Measurements from ENCODE around the gene NTNG2.

The NTNG2 gene

GRCh38 chr9:132175431-132175830 is 13.6 kb downstream of the NTNG2 start:
- DNase-seq: no peak

GRCh38 chr9:132176338-132176737 is 14.5 kb downstream of the NTNG2 start:
- no peak for DNase-seq

DNA sequence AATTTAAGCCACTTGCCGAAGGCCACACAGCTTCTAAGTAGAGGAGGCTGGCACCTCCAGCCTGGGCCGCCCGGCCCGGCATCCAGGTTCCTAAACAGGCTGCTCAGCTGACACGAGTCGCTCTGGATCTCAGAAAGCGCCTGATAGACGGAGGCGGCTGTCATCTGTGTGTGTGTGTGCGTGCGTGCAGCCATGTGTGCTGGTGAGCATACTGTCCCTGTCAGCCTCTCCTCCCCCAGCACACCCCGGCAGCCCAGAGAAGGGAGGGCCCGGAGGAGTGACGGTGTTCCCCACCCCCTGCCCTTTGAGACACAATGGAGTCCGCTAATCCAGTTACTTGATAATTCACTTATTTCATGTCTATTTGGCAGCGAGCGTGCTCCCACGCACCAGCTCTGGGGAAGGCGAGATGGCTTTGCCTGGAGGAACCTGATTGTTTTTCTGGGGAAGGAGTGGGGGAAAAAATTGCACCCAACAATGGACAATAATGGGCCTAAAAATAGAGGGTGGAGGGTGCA is 20.0 kb downstream of the NTNG2 start:
- DNase-seq: peak; percentile 66 to 72

GRCh38 chr9:132182314-132183091 is 20.6 kb downstream of the NTNG2 start:
- DNase-seq: peak; percentile 50

GRCh38 chr9:132183134-132183533 is 21.3 kb downstream of the NTNG2 start:
- DNase-seq: no peak

DNA sequence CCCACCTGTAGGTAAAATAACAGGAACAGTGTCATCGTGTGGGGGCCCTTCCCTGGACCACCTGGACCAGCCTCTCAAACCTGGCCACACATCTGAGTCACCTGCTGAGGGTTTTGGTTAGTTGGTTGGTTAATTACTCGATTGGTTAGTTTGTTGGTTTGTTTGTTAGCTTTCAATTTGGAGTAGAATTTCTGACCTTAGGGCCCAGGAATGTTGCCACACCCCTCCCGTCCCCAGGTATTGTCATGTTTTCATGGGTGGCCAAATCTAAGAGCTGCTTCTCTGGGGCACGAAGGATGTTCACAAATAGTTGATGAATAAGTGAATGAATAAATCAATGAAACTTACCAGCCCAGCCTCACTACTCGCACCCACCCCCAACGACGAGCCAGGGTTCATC is 21.9 kb downstream of the NTNG2 start:
- DNase-seq: no peak

DNA sequence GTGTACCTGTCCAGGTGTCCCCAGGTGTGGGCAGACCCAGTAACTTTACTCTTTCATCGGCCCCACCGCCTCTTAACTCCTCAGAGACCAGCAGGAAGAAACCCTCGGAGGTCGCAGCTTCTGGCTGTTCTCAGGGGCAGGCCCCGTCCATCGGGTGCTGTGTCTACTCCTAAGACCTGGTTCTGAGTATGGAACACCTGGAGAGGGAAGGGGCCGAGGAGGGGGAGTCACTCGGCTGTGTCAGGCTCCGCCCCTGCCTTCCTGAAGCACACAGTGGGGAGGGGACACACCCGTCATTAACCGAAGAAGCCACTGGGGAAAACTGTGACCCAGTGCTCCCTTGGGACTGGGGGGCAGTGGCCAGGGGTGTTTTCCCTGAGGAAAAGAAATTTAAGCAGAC is 22.3 kb downstream of the NTNG2 start:
- DNase-seq: no peak

GRCh38 chr9:132185073-132186009 is 23.5 kb downstream of the NTNG2 start:
- DNase-seq: no peak

GRCh38 chr9:132187121-132187620 is 25.3 kb downstream of the NTNG2 start:
- DNase-seq: no peak

- DNase-seq: no peak
Measured at GRCh38 chr9:132190966-132191365, 29.1 kb downstream of the NTNG2 start.

DNA sequence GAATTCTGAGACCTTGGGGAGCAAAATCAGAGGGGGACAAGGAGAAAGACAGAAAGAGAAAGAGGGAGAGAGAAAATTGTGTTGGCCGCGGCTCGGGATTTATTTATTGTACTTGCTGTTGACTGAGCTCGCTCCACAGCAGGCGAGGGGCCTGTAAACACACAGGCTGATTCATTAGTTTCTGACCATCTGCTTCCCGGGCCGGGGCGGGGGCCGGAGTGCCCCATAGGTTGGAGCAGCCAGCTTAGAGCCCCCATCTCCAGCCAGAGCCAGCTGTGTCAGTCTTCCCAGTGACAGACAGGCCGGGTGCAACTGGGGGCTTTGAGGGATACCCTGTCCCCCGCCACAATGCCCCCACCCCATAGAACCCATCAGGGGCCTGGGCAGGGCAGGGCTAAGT is 30.9 kb downstream of the NTNG2 start:
- peak; percentile 61 to 75 for DNase-seq

GRCh38 chr9:132193227-132194124 is 31.6 kb downstream of the NTNG2 start:
- peak in 1 of 2 donors; percentile 17 for DNase-seq

- no peak for DNase-seq
Measured at GRCh38 chr9:132194508-132194907, 32.6 kb downstream of the NTNG2 start.

- DNase-seq: no peak
Measured at GRCh38 chr9:132197315-132197714, 35.5 kb downstream of the NTNG2 start.

DNA sequence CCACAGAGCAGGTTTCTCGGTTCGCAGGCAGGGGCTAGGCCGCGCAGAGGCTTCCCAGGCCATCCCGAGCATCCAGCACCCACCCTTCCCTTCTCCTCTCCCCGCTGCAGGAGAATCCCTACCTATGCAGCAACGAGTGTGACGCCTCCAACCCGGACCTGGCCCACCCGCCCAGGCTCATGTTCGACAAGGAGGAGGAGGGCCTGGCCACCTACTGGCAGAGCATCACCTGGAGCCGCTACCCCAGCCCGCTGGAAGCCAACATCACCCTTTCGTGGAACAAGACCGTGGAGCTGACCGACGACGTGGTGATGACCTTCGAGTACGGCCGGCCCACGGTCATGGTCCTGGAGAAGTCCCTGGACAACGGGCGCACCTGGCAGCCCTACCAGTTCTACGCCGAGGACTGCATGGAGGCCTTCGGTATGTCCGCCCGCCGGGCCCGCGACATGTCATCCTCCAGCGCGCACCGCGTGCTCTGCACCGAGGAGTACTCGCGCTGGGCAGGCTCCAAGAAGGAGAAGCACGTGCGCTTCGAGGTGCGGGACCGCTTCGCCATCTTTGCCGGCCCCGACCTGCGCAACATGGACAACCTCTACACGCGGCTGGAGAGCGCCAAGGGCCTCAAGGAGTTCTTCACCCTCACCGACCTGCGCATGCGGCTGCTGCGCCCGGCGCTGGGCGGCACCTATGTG is 36.1 kb downstream of the NTNG2 start:
- no peak for DNase-seq

DNA sequence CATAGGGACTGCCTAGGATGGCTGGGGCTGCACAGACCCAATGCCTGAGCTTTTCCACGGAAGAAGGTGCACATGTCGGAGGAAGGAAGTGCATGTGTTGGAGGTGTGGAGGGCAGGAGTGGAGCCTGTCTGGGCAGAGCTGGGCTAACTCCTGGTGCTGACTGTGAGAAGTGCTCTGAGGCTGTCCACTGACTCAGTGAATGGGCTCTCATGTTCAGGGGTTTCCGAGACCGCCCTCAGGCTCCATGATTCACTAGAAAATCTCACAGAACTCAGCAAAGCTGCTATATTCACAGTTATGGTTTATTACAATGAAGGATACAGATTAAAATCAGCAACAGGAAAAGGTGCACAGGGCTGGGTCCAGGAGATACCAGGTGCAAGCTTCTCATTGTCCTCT is 37.2 kb downstream of the NTNG2 start:
- DNase-seq: no peak

DNA sequence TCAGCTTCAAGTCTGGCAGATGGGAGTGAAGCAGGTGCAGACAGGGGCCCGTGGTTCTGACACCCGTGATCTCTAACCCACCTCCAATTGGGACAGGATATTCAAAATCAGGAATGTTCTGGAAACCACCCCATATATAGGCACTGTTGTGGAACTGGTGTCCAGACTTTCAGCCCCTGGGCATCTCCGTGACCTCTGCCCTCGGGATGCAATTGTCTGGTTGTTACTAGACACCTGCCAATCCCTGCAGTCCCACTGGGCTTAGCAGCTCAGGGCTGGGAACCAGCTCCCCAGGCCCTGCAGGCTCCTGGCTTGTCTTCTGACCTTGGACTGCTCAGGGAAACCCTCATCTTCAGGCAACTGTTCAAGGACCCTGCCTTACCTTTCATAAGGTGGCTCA is 38.8 kb downstream of the NTNG2 start:
- no peak for DNase-seq

DNA sequence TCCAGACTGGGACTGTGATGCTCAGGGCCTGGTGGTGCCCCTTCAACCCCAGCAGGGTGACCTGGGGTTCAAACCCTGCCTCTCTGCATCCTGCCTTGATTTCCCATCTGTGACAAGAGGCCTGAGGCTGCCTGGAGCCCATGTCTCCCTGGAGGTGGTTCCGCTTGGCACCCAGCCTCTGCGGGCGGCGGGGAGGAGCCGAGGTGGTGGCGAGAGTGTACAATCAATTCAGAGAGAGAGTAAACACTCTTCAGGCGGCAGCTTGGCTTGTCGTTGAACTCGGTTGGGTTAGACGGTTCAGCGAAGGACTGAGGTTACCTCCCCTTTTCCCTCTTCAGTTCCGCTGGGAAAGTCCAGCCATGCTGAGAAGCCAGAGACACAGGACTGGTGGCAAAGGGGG is 39.3 kb downstream of the NTNG2 start:
- no peak for DNase-seq

GRCh38 chr9:132201780-132202703 is 40.2 kb downstream of the NTNG2 start:
- no peak for DNase-seq

- DNase-seq: no peak
Measured at GRCh38 chr9:132204883-132205282, 43.0 kb downstream of the NTNG2 start.

DNA sequence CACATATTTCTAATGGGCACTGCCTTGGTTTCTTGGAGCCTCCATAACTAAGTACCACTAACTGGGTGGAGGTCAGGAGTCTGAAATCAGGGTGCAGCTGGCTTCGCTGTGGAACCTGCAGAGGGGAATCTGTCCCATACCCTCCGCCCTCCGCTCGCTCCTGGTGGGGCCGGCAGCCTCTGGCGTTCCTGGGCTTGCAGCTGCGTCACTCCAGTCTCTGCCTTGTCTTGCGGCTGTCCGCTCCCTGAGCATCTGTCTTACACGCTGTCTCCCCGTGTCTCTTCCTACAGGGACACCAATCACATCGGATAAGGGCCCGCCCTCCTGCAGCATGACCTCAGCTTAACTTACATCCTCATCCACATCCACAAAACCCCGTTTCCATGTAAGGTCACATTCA is 45.4 kb downstream of the NTNG2 start:
- no peak for DNase-seq

Measured in hippocampal formation (tissue), 2 donors.